Endothelial cell (in vitro differentiated cells): ENCODE measurements around the gene DHCR7. TPM values are rescaled to one million over a fixed set of nuclear protein-coding genes. Genes with fewer than 3 reads are reported as not detected.

Experiments used
- DNase-seq: peaks from one replicate; pipeline ENCODE4 v3.0.0; 2021; ENCODE audit warnings: low spot score
- H3K27ac Mint-ChIP-seq: one replicate; pipeline ENCODE4 v1.8.0; 2021; ENCODE audit warnings: mixed read lengths, inconsistent platforms; ENCODE audit not compliant: unreplicated experiment
- H3K27me3 Mint-ChIP-seq: one replicate; pipeline ENCODE4 v1.8.0; 2021; ENCODE audit warnings: mild to moderate bottlenecking, moderate library complexity, mixed read lengths, inconsistent platforms; ENCODE audit not compliant: unreplicated experiment
- H3K36me3 Mint-ChIP-seq: one replicate; pipeline ENCODE4 v1.8.0; 2021; ENCODE audit warnings: mild to moderate bottlenecking, low read depth, mixed read lengths, inconsistent platforms; ENCODE audit not compliant: unreplicated experiment
- H3K4me1 Mint-ChIP-seq: one replicate; pipeline ENCODE4 v1.8.0; 2021; ENCODE audit warnings: mild to moderate bottlenecking, mixed read lengths, inconsistent platforms; ENCODE audit not compliant: unreplicated experiment
- H3K4me3 Mint-ChIP-seq: one replicate; pipeline ENCODE4 v1.8.0; 2021; ENCODE audit warnings: mild to moderate bottlenecking, mixed read lengths, inconsistent platforms; ENCODE audit not compliant: unreplicated experiment
- H3K9me3 Mint-ChIP-seq: one replicate; pipeline ENCODE4 v1.8.0; 2021; ENCODE audit warnings: mixed read lengths, inconsistent platforms; ENCODE audit not compliant: unreplicated experiment
- total RNA-seq: library from RNA; stranded (reverse); fragmentation: NEBNext Ultra II Directional; extraction: Animal tissue kit (Norgen Biotek cat#: 25700); gene quantifications from one replicate; pipeline ENCODE4 v1.2.1, GENCODE V29; 2021; ENCODE audit not compliant: unreplicated experiment
- TF ChIP-seq, protein P1 (sequence below): fragments of 200-600 bp; sonication (generic); IDR thresholded peaks from one replicate; pipeline ENCODE4 v1.5.0; 2021; ENCODE audit warnings: antibody characterized with exemption; ENCODE audit not compliant: unreplicated experiment

The DHCR7 gene
- total RNA-seq, 1 donor from 2014 or later = 130 TPM

DNA sequence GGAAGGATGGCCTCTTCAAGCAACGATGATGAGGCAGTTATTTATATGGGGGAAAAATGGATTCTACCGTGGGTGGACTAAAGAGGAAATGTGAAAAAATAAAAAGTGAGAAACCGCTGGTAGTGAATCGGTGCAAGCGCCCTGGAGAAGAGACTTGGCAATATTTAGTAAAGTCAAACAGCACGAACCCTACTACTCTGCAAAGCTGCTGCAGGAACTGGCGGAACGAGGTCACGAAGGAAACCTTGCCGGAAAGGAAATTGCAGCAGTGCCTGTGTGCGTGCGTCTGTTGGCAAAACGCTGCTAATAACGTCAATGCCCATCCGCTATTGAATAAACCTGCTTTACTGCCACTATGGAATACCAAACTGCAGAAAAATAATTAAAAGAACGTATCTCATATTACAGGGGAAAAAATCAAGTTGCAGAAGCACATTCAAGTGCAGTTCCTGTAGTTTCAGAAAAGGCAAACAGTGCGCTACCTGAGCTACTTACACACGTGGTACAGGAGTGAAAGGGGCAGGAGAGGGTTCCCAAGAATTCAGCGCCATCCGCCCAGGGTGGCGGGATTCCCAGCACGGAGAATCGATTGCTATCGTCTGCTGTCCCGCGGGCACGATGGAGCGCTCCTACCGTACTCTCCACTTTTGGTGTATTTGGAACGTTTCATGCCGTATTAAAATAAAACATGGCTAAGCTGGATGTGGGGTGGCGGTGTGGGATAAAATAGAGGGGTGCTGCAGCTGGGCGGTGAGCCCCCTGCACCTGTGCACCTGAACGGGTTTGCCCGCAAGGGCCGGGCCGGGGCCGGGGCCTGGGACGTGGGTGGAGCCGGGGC is 4.2 kb upstream of the DHCR7 start:
- H3K36me3 Mint-ChIP-seq = peaks cover 33% of the 10 kb centered on the region
- peak overlapping the region; percentile 85 for H3K27ac Mint-ChIP-seq
- H3K4me1 Mint-ChIP-seq = peaks cover 35% of the 10 kb centered on the region
- H3K9me3 Mint-ChIP-seq = no peaks in the 10 kb centered on the region
- TF ChIP-seq, protein P1, sequence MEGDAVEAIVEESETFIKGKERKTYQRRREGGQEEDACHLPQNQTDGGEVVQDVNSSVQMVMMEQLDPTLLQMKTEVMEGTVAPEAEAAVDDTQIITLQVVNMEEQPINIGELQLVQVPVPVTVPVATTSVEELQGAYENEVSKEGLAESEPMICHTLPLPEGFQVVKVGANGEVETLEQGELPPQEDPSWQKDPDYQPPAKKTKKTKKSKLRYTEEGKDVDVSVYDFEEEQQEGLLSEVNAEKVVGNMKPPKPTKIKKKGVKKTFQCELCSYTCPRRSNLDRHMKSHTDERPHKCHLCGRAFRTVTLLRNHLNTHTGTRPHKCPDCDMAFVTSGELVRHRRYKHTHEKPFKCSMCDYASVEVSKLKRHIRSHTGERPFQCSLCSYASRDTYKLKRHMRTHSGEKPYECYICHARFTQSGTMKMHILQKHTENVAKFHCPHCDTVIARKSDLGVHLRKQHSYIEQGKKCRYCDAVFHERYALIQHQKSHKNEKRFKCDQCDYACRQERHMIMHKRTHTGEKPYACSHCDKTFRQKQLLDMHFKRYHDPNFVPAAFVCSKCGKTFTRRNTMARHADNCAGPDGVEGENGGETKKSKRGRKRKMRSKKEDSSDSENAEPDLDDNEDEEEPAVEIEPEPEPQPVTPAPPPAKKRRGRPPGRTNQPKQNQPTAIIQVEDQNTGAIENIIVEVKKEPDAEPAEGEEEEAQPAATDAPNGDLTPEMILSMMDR = no peak
- peak overlapping the region; percentile 89 for H3K4me3 Mint-ChIP-seq
- H3K27me3 Mint-ChIP-seq = peaks cover 14% of the 10 kb centered on the region
- DNase-seq = peak; percentile 43

DNA sequence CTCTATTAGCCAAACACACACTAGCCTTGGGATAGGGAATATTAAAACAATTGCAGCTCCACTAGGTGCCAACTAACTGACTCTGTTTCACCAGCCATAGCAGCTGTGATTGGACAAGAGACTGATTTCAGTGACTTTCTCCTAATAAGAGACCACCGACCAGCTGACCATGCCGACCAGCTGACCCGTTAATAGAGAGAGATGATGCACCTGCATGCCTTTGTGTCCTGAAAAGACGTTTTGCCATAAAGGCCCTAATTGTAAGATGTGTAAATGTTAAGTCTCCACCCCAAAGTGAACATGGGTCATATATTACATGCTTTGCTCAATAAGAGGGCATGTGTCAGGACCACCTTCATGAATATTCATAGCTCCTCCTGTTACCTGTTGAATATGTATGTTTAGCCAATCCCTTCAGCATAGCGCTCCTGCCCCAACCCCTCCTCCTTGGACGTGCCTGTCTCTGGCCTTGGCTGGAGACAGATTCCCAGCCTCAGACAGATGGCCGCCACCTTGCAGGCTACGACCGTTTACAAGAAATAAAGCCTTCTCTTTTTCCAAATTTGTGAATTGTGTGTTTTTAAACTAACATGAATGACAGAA is 3.5 kb upstream of the DHCR7 start:
- H3K36me3 Mint-ChIP-seq = peaks cover 31% of the 10 kb centered on the region
- peaks cover 40% of the 10 kb centered on the region for H3K4me1 Mint-ChIP-seq
- H3K27ac Mint-ChIP-seq = peak overlapping the region; percentile 85
- TF ChIP-seq, protein P1 = no peak
- no peaks in the 10 kb centered on the region for H3K9me3 Mint-ChIP-seq
- H3K27me3 Mint-ChIP-seq = peaks cover 14% of the 10 kb centered on the region
- DNase-seq = peak; percentile 20
- peak overlapping the region; percentile 89 for H3K4me3 Mint-ChIP-seq

DNA sequence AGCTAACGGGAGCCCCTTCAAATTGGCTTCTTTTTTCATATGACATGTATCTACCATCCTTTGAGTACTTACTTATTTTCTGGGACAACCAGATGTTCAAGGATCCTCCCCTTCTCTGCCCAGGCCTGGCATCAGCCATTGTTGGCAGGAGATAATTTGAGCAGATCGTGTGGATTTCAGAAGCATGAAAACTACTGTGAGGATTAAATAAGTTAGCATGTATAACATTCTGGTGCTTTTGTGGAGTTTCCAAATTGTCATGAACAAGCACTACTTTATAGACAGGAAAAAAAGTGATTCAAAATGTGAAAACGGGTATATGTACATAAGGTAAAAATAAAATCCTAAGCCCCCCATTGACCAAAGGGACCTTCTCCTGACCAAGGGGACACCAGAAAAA is 2.7 kb upstream of the DHCR7 start:
- Mint-ChIP-seq H3K36me3 (peaks cover 31% of the 10 kb centered on the region), H3K4me1 (peaks cover 39% of the 10 kb centered on the region), H3K4me3 (no peak overlapping the region), H3K27ac (no peak overlapping the region), H3K27me3 (peaks cover 10% of the 10 kb centered on the region), H3K9me3 (no peaks in the 10 kb centered on the region)
- DNase-seq = no peak
- TF ChIP-seq, protein P1 = no peak

DNA sequence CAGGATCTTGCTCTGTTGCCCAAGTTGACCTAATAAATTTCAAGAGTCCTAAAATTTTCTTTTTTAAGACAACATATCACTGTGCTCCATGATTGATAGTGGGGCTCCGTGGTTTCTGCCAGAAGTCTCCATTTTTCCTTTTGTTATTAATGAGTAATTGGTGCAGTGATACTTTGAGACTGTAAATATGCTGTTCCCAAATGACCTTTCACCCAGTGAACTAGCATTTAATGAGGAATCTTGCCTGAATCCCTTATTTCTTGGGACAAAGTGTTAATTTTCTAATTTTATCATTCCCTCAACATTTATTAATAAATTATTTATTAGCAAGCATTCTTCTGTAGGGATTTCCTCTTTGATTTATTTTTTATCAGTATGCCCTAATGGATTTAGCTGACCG is 2.3 kb upstream of the DHCR7 start:
- Mint-ChIP-seq H3K27me3 (peaks cover 10% of the 10 kb centered on the region), H3K4me3 (no peak overlapping the region)

More for the DNA sequence above, 2.3 kb upstream of the DHCR7 start:
- peaks cover 39% of the 10 kb centered on the region for H3K4me1 Mint-ChIP-seq
- no peaks in the 10 kb centered on the region for H3K9me3 Mint-ChIP-seq
- no peak for DNase-seq
- TF ChIP-seq, protein P1 = no peak
- H3K27ac Mint-ChIP-seq = no peak overlapping the region
- H3K36me3 Mint-ChIP-seq = peaks cover 31% of the 10 kb centered on the region
